ENCODE measurements around the gene VPS11.

The VPS11 gene

DNA sequence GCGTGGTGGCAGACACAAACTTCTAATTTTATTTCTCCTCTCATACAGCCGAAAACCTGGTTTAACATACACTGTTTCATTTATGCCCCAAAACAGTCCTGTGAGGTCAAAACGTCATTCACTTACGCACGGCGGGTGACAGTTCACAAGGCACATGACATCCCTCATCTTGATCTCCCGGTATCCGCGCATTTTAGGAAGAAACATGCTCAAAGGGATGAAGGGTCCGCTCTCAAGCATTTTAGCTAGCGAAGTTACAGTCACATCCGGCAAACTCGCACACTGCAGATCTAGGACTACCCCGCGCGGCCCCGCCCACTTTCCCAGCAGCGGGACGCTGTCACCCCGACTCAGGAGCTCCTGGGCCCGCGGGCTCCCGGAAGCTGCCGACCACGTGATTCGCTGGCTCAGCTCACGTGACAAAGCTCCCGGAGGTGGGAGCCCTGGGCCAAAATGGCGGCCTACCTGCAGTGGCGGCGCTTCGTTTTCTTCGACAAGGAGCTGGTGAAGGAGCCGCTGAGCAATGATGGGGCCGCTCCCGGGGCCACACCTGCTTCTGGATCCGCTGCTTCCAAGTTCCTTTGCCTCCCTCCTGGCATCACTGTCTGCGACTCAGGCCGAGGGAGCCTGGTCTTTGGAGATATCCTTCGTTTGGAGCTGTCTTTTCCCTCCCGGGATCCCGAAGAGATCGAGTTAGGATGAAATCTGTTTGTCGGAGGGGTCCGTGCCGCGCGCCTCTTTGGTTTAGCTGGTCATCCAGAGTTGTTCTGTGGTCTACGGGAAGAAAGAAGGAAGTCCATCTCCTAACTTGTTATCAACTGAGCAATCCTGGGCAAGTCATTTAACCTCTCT lies at the start of gene VPS11:
Gene VPS11 (plus strand): TSS at position 448 of the 852 bp plus-strand sequence. CDS start 6 bp downstream, at position 454.
- TF ChIP-seq L3MBTL2 (conservative IDR thresholded peaks at IDR 0.05) (peak; percentile 76), ELF4 (IDR thresholded peaks at IDR 0.05) (peak; percentile 74), SUZ12 (IDR thresholded peaks at IDR 0.05) (no peak), CTBP1 (IDR thresholded peaks at IDR 0.05; ENCODE audit: borderline replicate concordance) (no peak), TARDBP (IDR thresholded peaks at IDR 0.05) (no peak), NFRKB (IDR thresholded peaks at IDR 0.05) (0 out of 2 replicates have a peak, but pooled peaks have one; percentile 32), BHLHE40 (IDR thresholded peaks at IDR 0.05; ENCODE audit: borderline replicate concordance) (no peak), LEF1 (IDR thresholded peaks at IDR 0.05; ENCODE audit: borderline replicate concordance) (no peak; the same call in 1 of the 2 replicates)
- TF ChIP-seq, protein P1, sequence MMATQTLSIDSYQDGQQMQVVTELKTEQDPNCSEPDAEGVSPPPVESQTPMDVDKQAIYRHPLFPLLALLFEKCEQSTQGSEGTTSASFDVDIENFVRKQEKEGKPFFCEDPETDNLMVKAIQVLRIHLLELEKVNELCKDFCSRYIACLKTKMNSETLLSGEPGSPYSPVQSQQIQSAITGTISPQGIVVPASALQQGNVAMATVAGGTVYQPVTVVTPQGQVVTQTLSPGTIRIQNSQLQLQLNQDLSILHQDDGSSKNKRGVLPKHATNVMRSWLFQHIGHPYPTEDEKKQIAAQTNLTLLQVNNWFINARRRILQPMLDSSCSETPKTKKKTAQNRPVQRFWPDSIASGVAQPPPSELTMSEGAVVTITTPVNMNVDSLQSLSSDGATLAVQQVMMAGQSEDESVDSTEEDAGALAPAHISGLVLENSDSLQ (IDR thresholded peaks at IDR 0.05) = peak; percentile 70
- ChIA-PET POLR2A (interaction anchor here (0.8 to 2.8 kb wide), 14 partner anchors 10 to 255 kb away, joined by 3 to 28 read pairs (median 5); partner anchors contain the start of genes C2CD2L, DPAGT1, HINFP and HMBS), CTCF (interaction anchor here (1.0 kb wide), 1 partner anchor 11 kb away, joined by 4 read pairs; the partner anchor contains the start of gene HYOU1)

GRCh38 chr11:119018074-119018938 lies 49.3 kb upstream of the VPS11 start, which contains the start of the genes RPS25 and TRAPPC4:
Gene RPS25, minus strand, starts transcription at chr11:119018343. Its CDS starts 59 bp downstream, at chr11:119018284.
Gene TRAPPC4, plus strand, starts transcription at chr11:119018766. Its CDS starts 30 bp downstream, at chr11:119018796.
- peak; percentile 93 for DNase-seq (ENCODE audit: extremely low spot score)
- CTCF ChIA-PET = interaction anchor here (1.1 kb wide), 1 partner anchor 11 kb away, joined by 3 read pairs; no protein-coding TSS in a partner anchor
- TF ChIP-seq HDGF (IDR thresholded peaks at IDR 0.05; ENCODE audit: borderline replicate concordance) (no peak), NFRKB (IDR thresholded peaks at IDR 0.05) (no peak), ZNF384 (IDR thresholded peaks at IDR 0.05) (no peak), SUZ12 (IDR thresholded peaks at IDR 0.05) (no peak), SP1 (IDR thresholded peaks at IDR 0.05) (no peak), BHLHE40 (IDR thresholded peaks at IDR 0.05; ENCODE audit: borderline replicate concordance) (no peak), ELF4 (IDR thresholded peaks at IDR 0.05) (peak; percentile 76), LEF1 (IDR thresholded peaks at IDR 0.05; ENCODE audit: borderline replicate concordance) (no peak), ARNT (IDR thresholded peaks at IDR 0.05) (no peak), FOXK2 (IDR thresholded peaks at IDR 0.05) (no peak), L3MBTL2 (conservative IDR thresholded peaks at IDR 0.05) (peak; percentile 65), FOXA1 (IDR thresholded peaks at IDR 0.05) (no peak)
- TF ChIP-seq, protein P1 (IDR thresholded peaks at IDR 0.05) = peak; percentile 56; the same call in 1 of the 2 replicates
- POLR2A ChIA-PET = interaction anchor here (1.2 to 3.6 kb wide), 12 partner anchors 12 to 583 kb away, joined by 3 to 15 read pairs (median 5); partner anchors contain the start of genes CENATAC, SLC37A4 and VPS11

More for the DNA sequence above, at the start of gene VPS11:
- peak; percentile 98 for DNase-seq (ENCODE audit: extremely low spot score)

DNA sequence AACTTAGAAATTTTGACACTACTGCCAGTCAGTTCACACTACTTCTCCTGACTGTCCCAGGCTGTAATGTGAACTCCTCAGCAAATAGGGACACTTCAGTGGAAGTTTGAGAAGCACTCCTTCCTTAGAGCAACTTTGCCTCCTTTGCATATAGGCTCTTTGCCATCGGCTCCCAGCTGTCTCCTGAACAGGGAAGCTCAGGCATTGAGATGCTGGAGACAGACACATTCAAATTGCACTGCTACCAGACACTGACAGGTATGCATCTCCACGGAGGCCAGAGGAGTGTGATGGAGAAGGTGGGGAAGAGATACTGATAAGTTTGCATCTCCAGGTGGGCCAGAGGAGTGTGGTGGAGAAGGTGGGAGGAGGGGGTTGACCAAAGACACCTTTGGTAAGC lies 47.6 kb upstream of the VPS11 start:
- DNase-seq (ENCODE audit: extremely low spot score) = no peak
- TF ChIP-seq CTBP1 (IDR thresholded peaks at IDR 0.05; ENCODE audit: borderline replicate concordance) (no peak), LEF1 (IDR thresholded peaks at IDR 0.05; ENCODE audit: borderline replicate concordance) (no peak), ARNT (IDR thresholded peaks at IDR 0.05) (no peak), ELF4 (IDR thresholded peaks at IDR 0.05) (no peak), TARDBP (IDR thresholded peaks at IDR 0.05) (no peak), ZNF384 (IDR thresholded peaks at IDR 0.05) (no peak), BHLHE40 (IDR thresholded peaks at IDR 0.05; ENCODE audit: borderline replicate concordance) (no peak), HDGF (IDR thresholded peaks at IDR 0.05; ENCODE audit: borderline replicate concordance) (no peak), FOXA1 (IDR thresholded peaks at IDR 0.05) (no peak), FOXK2 (IDR thresholded peaks at IDR 0.05) (no peak), NFRKB (IDR thresholded peaks at IDR 0.05) (no peak), FOXM1 (IDR thresholded peaks at IDR 0.05; ENCODE audit: borderline replicate concordance) (no peak)
- TF ChIP-seq, protein P1 (IDR thresholded peaks at IDR 0.05) = no peak
- POLR2A ChIA-PET = interaction anchor here (1.0 to 3.6 kb wide), 3 partner anchors 10 to 99 kb away, joined by 3 to 14 read pairs (median 3); partner anchors contain the start of genes HMBS and SLC37A4
- CTCF ChIA-PET = no interaction called here

DNA sequence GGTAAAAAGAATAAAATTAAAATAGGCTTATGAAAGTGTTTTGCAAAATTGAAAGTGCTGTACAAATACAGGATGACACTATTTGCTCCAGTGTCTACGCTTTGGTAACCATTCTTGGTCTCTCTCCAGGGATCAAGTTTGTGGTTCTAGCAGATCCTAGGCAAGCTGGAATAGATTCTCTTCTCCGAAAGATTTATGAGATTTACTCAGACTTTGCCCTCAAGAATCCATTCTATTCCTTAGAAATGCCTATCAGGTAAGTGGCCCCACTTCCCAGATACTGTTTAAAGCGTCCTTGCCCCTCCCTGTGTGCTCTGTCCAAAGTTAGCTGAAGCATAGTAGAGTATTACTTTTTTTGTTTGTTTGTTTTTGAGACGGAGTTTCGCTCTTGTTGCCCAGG lies 46.0 kb upstream of the VPS11 start:
- no peak for DNase-seq (ENCODE audit: extremely low spot score)
- TF ChIP-seq FOXA1 (IDR thresholded peaks at IDR 0.05) = no peak
- TF ChIP-seq SP1 (IDR thresholded peaks at IDR 0.05) = no peak
- TF ChIP-seq LEF1 (IDR thresholded peaks at IDR 0.05; ENCODE audit: borderline replicate concordance) = no peak
- TF ChIP-seq SUZ12 (IDR thresholded peaks at IDR 0.05) = no peak
- no peak for TF ChIP-seq TARDBP (IDR thresholded peaks at IDR 0.05)
- TF ChIP-seq ZNF384 (IDR thresholded peaks at IDR 0.05) = no peak
- TF ChIP-seq NFRKB (IDR thresholded peaks at IDR 0.05) = no peak
- TF ChIP-seq HDGF (IDR thresholded peaks at IDR 0.05; ENCODE audit: borderline replicate concordance) = no peak
- TF ChIP-seq ELF4 (IDR thresholded peaks at IDR 0.05) = no peak
- TF ChIP-seq CTBP1 (IDR thresholded peaks at IDR 0.05; ENCODE audit: borderline replicate concordance) = no peak
- no peak for TF ChIP-seq L3MBTL2 (conservative IDR thresholded peaks at IDR 0.05)
- no peak for TF ChIP-seq FOXM1 (IDR thresholded peaks at IDR 0.05; ENCODE audit: borderline replicate concordance)
- no peak for TF ChIP-seq BHLHE40 (IDR thresholded peaks at IDR 0.05; ENCODE audit: borderline replicate concordance)
- CTCF ChIA-PET = no interaction called here
- POLR2A ChIA-PET = interaction anchor here (0.6 kb wide), 1 partner anchor 19 kb away, joined by 4 read pairs; no protein-coding TSS in a partner anchor

Data from HEK293T (cell line).